Endothelial cell (in vitro differentiated cells): ENCODE results near the gene POMGNT2. TPM values are rescaled to one million over a fixed set of nuclear protein-coding genes. Genes with fewer than 3 reads are reported as not detected.

Experiments used
- DNase-seq: peaks from one replicate; pipeline ENCODE4 v3.0.0; 2021; ENCODE audit warnings: low spot score
- H3K27ac Mint-ChIP-seq: one replicate; pipeline ENCODE4 v1.8.0; 2021; ENCODE audit warnings: mixed read lengths, inconsistent platforms; ENCODE audit not compliant: unreplicated experiment
- H3K27me3 Mint-ChIP-seq: one replicate; pipeline ENCODE4 v1.8.0; 2021; ENCODE audit warnings: mild to moderate bottlenecking, moderate library complexity, mixed read lengths, inconsistent platforms; ENCODE audit not compliant: unreplicated experiment
- H3K36me3 Mint-ChIP-seq: one replicate; pipeline ENCODE4 v1.8.0; 2021; ENCODE audit warnings: mild to moderate bottlenecking, low read depth, mixed read lengths, inconsistent platforms; ENCODE audit not compliant: unreplicated experiment
- H3K4me1 Mint-ChIP-seq: one replicate; pipeline ENCODE4 v1.8.0; 2021; ENCODE audit warnings: mild to moderate bottlenecking, mixed read lengths, inconsistent platforms; ENCODE audit not compliant: unreplicated experiment
- H3K4me3 Mint-ChIP-seq: one replicate; pipeline ENCODE4 v1.8.0; 2021; ENCODE audit warnings: mild to moderate bottlenecking, mixed read lengths, inconsistent platforms; ENCODE audit not compliant: unreplicated experiment
- H3K9me3 Mint-ChIP-seq: one replicate; pipeline ENCODE4 v1.8.0; 2021; ENCODE audit warnings: mixed read lengths, inconsistent platforms; ENCODE audit not compliant: unreplicated experiment
- CTCF ChIP-seq: fragments of 200-600 bp; sonication (generic); IDR thresholded peaks from one replicate; pipeline ENCODE4 v1.5.0; 2021; ENCODE audit warnings: antibody characterized with exemption; ENCODE audit not compliant: unreplicated experiment
- total RNA-seq: library from RNA; stranded (reverse); fragmentation: NEBNext Ultra II Directional; extraction: Animal tissue kit (Norgen Biotek cat#: 25700); gene quantifications from one replicate; pipeline ENCODE4 v1.2.1, GENCODE V29; 2021; ENCODE audit not compliant: unreplicated experiment

Gene POMGNT2
- total RNA-seq, 1 donor from 2014 or later: 12.1 TPM

- H3K4me3 Mint-ChIP-seq: no peak overlapping the region
- peaks cover 10% of the 10 kb centered on the region for H3K27me3 Mint-ChIP-seq
- H3K27ac Mint-ChIP-seq: no peak overlapping the region
- H3K9me3 Mint-ChIP-seq: peaks cover 7% of the 10 kb centered on the region
- TF ChIP-seq CTCF: no peak
- peaks cover 7% of the 10 kb centered on the region for H3K4me1 Mint-ChIP-seq
- no peak for DNase-seq
- peaks cover 15% of the 10 kb centered on the region for H3K36me3 Mint-ChIP-seq
These were observed 49.8 kb downstream of the POMGNT2 start for GRCh38 chr3:43055806-43056770.

- Mint-ChIP-seq H3K27ac (no peak overlapping the region), H3K4me1 (peaks cover under 1% of the 10 kb centered on the region)
- no peak for TF ChIP-seq CTCF
These were observed 50.5 kb downstream of the POMGNT2 start for GRCh38 chr3:43055393-43055792.

GRCh38 chr3:43054754-43055153 is 51.1 kb downstream of the POMGNT2 start:
- H3K4me1 Mint-ChIP-seq: no peaks in the 10 kb centered on the region

More at GRCh38 chr3:43055393-43055792, 50.5 kb downstream of the POMGNT2 start:
- DNase-seq: no peak
- H3K9me3 Mint-ChIP-seq: peaks cover 14% of the 10 kb centered on the region
- no peak overlapping the region for H3K4me3 Mint-ChIP-seq
- peaks cover 18% of the 10 kb centered on the region for H3K36me3 Mint-ChIP-seq
- H3K27me3 Mint-ChIP-seq: peaks cover 10% of the 10 kb centered on the region

GRCh38 chr3:43053291-43053690 is 52.6 kb downstream of the POMGNT2 start:
- TF ChIP-seq CTCF: no peak
- H3K4me3 Mint-ChIP-seq: no peak overlapping the region
- no peak for DNase-seq
- peaks cover 4% of the 10 kb centered on the region for H3K27me3 Mint-ChIP-seq
- no peaks in the 10 kb centered on the region for H3K4me1 Mint-ChIP-seq
- peaks cover 15% of the 10 kb centered on the region for H3K9me3 Mint-ChIP-seq
- H3K27ac Mint-ChIP-seq: no peak overlapping the region
- H3K36me3 Mint-ChIP-seq: peaks cover 19% of the 10 kb centered on the region

More at GRCh38 chr3:43054754-43055153, 51.1 kb downstream of the POMGNT2 start:
- H3K4me3 Mint-ChIP-seq: no peak overlapping the region
- peaks cover 18% of the 10 kb centered on the region for H3K36me3 Mint-ChIP-seq
- no peak overlapping the region for H3K27ac Mint-ChIP-seq
- peaks cover 15% of the 10 kb centered on the region for H3K9me3 Mint-ChIP-seq
- TF ChIP-seq CTCF: no peak
- peaks cover 4% of the 10 kb centered on the region for H3K27me3 Mint-ChIP-seq
- no peak for DNase-seq

GRCh38 chr3:43048470-43048869 is 57.4 kb downstream of the POMGNT2 start:
- Mint-ChIP-seq H3K4me3 (no peak overlapping the region), H3K36me3 (peaks cover 45% of the 10 kb centered on the region), H3K27ac (no peak overlapping the region), H3K4me1 (no peaks in the 10 kb centered on the region), H3K27me3 (peaks cover 2% of the 10 kb centered on the region), H3K9me3 (peaks cover 44% of the 10 kb centered on the region)
- no peak for DNase-seq
- TF ChIP-seq CTCF: no peak
